OCI-LY1 (cell line): ENCODE data around the gene DSTYK.

Experiments used
- H2AFZ ChIP-seq: fragments of 200-600 bp; sonication (generic), shearing (Covaris generic); 2 replicates; pipeline ENCODE4 v1.6.0; 2014; ENCODE audit warnings: antibody characterized with exemption, mild to moderate bottlenecking, low read length
- H3F3A ChIP-seq: fragments of 200-600 bp; sonication (generic), shearing (Covaris generic); 2 replicates; pipeline ENCODE4 v1.6.0; 2014; ENCODE audit warnings: mild to moderate bottlenecking, antibody characterized with exemption, low read length, moderate library complexity; ENCODE audit not compliant: insufficient read depth
- H3K27ac ChIP-seq: fragments of 200-600 bp; sonication (generic); 2 replicates; pipeline ENCODE4 v1.5.1; 2014; ENCODE audit warnings: low read length, mixed run types, mild to moderate bottlenecking, low read depth; ENCODE audit not compliant: poor library complexity, severe bottlenecking
- H3K27me3 ChIP-seq: fragments of 200-600 bp; sonication (generic); 2 replicates; pipeline ENCODE4 v1.6.0; 2014; ENCODE audit warnings: antibody characterized with exemption, mild to moderate bottlenecking, low read length, moderate library complexity; ENCODE audit not compliant: insufficient read depth
- H3K36me3 ChIP-seq: fragments of 200-600 bp; sonication (generic); 2 replicates; pipeline ENCODE4 v1.6.1; 2014; ENCODE audit warnings: mild to moderate bottlenecking, antibody characterized with exemption, low read length, moderate library complexity, mixed read lengths; ENCODE audit not compliant: insufficient read depth
- H3K4me1 ChIP-seq: fragments of 200-600 bp; sonication (generic); 2 replicates; pipeline ENCODE4 v1.5.1; 2014; ENCODE audit warnings: mild to moderate bottlenecking, low read length, moderate library complexity; ENCODE audit not compliant: insufficient read depth, severe bottlenecking
- H3K4me2 ChIP-seq: fragments of 200-600 bp; sonication (generic), shearing (Covaris generic); 2 replicates; pipeline ENCODE4 v1.6.1; 2014; ENCODE audit warnings: low read length
- H3K4me3 ChIP-seq: fragments of 200-600 bp; sonication (generic); 2 replicates; pipeline ENCODE4 v1.5.1; 2014; ENCODE audit warnings: low read length, low read depth, mild to moderate bottlenecking, mixed read lengths; ENCODE audit not compliant: poor library complexity, severe bottlenecking
- H3K79me2 ChIP-seq: fragments of 200-600 bp; shearing (Covaris generic); 2 replicates; pipeline ENCODE4 v1.6.1; 2016; ENCODE audit warnings: mixed run types, low read length, mixed read lengths; ENCODE audit not compliant: insufficient read depth
- H3K9ac ChIP-seq: fragments of 200-600 bp; sonication (generic), shearing (Covaris generic); 2 replicates; pipeline ENCODE4 v1.6.1; 2014; ENCODE audit warnings: mild to moderate bottlenecking, low read length, mixed read lengths
- H3K9me2 ChIP-seq: fragments of 200-600 bp; sonication (generic), shearing (Covaris generic); 2 replicates; pipeline ENCODE4 v1.6.1; 2014; ENCODE audit warnings: low read depth, mild to moderate bottlenecking, low read length, mixed read lengths
- H3K9me3 ChIP-seq: fragments of 200-600 bp; shearing (Covaris generic); 2 replicates; pipeline ENCODE4 v1.6.1; 2014; ENCODE audit warnings: low read length, mixed read lengths
- H4K20me1 ChIP-seq: fragments of 200-600 bp; sonication (generic), shearing (Covaris generic); 2 replicates; pipeline ENCODE4 v1.6.0; 2016; ENCODE audit warnings: mild to moderate bottlenecking, low read length; ENCODE audit not compliant: insufficient read depth
- CTCF ChIP-seq: fragments of 200-600 bp; sonication (generic), shearing (Covaris generic); IDR thresholded peaks from 2 replicates; pipeline ENCODE4 v1.5.1; 2017; ENCODE audit warnings: mild to moderate bottlenecking, antibody characterized with exemption, low read length, moderate library complexity, mixed read lengths
- EZH2 ChIP-seq: fragments of 200-600 bp; sonication (generic), shearing (Covaris generic); IDR thresholded peaks from 2 replicates; pipeline ENCODE4 v1.8.0; 2017; ENCODE audit warnings: borderline replicate concordance, mixed run types, mild to moderate bottlenecking, antibody characterized with exemption, low read length, moderate library complexity, mixed read lengths

The DSTYK gene

GRCh38 chr1:205190845-205191577 lies 20.5 kb downstream of the DSTYK start:
- no peaks in the 10 kb centered on the region for H4K20me1 ChIP-seq
- H3K4me3 ChIP-seq = no peak overlapping the region
- no peaks in the 10 kb centered on the region for H3K9me3 ChIP-seq
- H3F3A ChIP-seq = no peaks in the 10 kb centered on the region
- no peaks in the 10 kb centered on the region for H3K27me3 ChIP-seq
- no peak overlapping the region for H3K4me2 ChIP-seq
- no peak overlapping the region for H3K27ac ChIP-seq
- H3K79me2 ChIP-seq = no peaks in the 10 kb centered on the region
- no peak for TF ChIP-seq CTCF
- no peak for TF ChIP-seq EZH2
- H3K36me3 ChIP-seq = no peaks in the 10 kb centered on the region
- no peak overlapping the region for H2AFZ ChIP-seq
- H3K9ac ChIP-seq = no peak overlapping the region
- no peaks in the 10 kb centered on the region for H3K4me1 ChIP-seq
- H3K9me2 ChIP-seq = no peaks in the 10 kb centered on the region

DNA sequence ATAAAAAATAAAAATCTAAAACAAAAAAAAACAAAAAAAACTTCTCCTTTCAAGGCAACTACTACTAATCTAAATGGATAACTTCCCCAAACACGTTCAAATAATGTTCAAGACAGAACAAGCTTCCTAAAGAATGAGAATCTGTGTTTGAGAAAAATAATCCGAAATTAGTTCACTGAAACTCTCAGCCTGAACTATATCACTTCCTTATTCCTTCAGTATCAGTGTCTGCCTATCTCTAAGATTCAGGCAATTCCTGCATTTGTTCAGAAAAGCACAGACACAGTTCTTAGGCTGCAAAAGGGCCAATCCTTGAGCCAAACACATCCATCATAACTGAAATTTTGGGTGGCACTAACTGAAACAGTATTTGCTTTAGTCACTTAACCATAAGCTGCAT lies 22.4 kb downstream of the DSTYK start:
- Histone ChIP-seq H3K9me3 (no peaks in the 10 kb centered on the region), H3K4me2 (no peak overlapping the region)
- no peak for TF ChIP-seq CTCF
- no peak for TF ChIP-seq EZH2

DNA sequence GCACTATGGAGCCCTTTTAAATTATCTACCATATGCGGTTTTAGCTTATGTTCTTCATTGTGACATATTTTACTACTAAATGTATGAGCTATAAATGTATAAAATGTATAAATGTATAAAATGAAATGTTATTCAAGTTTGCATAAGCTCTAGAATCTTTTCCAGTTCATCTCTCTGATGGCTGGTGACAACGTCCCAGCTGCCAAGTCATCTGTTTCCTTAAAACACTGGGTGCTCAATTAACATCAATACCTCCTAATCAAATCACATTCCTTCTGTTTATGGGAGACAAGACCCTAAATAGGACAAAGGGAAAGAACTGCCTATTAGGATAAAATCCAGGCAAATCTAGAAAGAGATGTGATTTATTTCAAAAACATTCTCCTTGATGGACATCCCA lies 22.9 kb downstream of the DSTYK start:
- no peak overlapping the region for H3K27ac ChIP-seq
- H3K9me2 ChIP-seq = no peaks in the 10 kb centered on the region
- no peaks in the 10 kb centered on the region for H3F3A ChIP-seq
- TF ChIP-seq EZH2 (no peak), CTCF (no peak)
- no peak overlapping the region for H3K4me2 ChIP-seq
- H2AFZ ChIP-seq = no peak overlapping the region
- no peak overlapping the region for H3K9ac ChIP-seq
- H4K20me1 ChIP-seq = no peaks in the 10 kb centered on the region
- no peaks in the 10 kb centered on the region for H3K36me3 ChIP-seq
- no peaks in the 10 kb centered on the region for H3K4me1 ChIP-seq
- H3K27me3 ChIP-seq = no peaks in the 10 kb centered on the region
- no peaks in the 10 kb centered on the region for H3K79me2 ChIP-seq
- no peaks in the 10 kb centered on the region for H3K9me3 ChIP-seq
- no peak overlapping the region for H3K4me3 ChIP-seq

More for the DNA sequence above, 22.4 kb downstream of the DSTYK start:
- Histone ChIP-seq H3K9ac (no peak overlapping the region), H3K9me2 (no peaks in the 10 kb centered on the region), H3K27me3 (no peaks in the 10 kb centered on the region), H3K27ac (no peak overlapping the region), H3K36me3 (no peaks in the 10 kb centered on the region), H4K20me1 (no peaks in the 10 kb centered on the region), H3F3A (no peaks in the 10 kb centered on the region), H3K79me2 (no peaks in the 10 kb centered on the region), H3K4me1 (no peaks in the 10 kb centered on the region), H3K4me3 (no peak overlapping the region), H2AFZ (no peak overlapping the region)
